Stimulated activated effector memory CD8-positive, alpha-beta T cell treated with anti-CD3 and anti-CD28 coated beads, Interleukin-12 subunit alpha, Interleukin-12 subunit beta, amount 100 ng/mL, for 72 hours (primary cell): ENCODE measurements around the gene SMAD3.
A peak's percentile ranks its signal among the peaks of the same experiment; 100 is the strongest.

Experiments used
- ATAC-seq: fragments of 150-1000 bp; cut with Tn5 transposase; 2 replicates; pipeline ENCODE4 v1.10.0; 2021
- DNase-seq, 2 donors: peaks; one replicate each; pipeline ENCODE4 v3.0.0; 2021 to 2022; ENCODE audit warnings: low spot score in 2 of 2
- H3K27ac Mint-ChIP-seq: one replicate; pipeline ENCODE4 v1.8.0; 2022; ENCODE audit warnings: mild to moderate bottlenecking, mixed read lengths
- H3K36me3 Mint-ChIP-seq: one replicate; pipeline ENCODE4 v1.8.0; 2022; ENCODE audit warnings: mild to moderate bottlenecking, mixed read lengths
- H3K4me1 Mint-ChIP-seq: one replicate; pipeline ENCODE4 v1.8.0; 2022; ENCODE audit warnings: mixed read lengths
- H3K4me3 Mint-ChIP-seq: one replicate; pipeline ENCODE4 v1.8.0; 2022; ENCODE audit warnings: mild to moderate bottlenecking, mixed read lengths
- H3K9me3 Mint-ChIP-seq: one replicate; pipeline ENCODE4 v1.8.0; 2022; ENCODE audit warnings: mixed read lengths

The SMAD3 gene

DNA sequence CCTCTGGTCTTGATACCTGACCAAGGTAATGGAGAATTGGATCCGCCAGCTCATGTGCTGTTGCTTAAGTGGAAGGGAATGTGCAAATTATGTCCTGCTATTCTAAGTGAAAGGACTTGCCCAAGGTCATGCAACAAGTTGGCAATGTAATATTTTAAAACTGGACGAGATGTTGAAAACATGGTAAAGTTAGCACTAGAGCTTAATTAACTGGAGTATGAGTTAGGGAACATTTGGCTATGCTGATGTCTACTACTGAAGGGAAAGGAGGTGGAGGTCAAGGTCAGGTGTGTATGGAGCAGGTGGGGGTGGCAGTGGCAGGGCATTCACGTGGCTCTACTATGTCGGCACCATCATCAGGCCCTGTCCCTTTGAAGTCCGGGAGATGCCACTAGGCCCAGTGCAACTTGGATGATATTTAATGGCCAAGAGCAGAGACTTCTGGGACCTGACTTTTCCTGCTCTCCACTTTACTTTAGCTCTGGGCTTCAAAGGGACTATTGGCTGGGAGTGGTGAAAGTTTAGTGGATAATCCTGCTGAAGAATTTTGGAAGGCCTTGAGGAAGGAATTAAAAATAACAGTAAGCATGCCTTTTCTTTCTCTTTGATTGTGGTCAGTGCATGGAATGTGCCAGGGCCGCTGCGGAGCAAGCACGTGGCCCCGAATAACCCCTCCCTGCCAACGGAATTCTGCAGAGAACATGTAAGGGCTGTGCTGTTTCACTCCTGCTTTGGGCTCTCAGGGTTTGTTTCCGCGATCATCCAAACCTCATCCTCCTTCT lies 14.9 kb downstream of the SMAD3 start:
- no peaks in the 10 kb centered on the region for H3K9me3 Mint-ChIP-seq
- no peak for ATAC-seq
- H3K27ac Mint-ChIP-seq, result no peak overlapping the region
- H3K4me3 Mint-ChIP-seq, result peak overlapping the region; percentile 74
- peaks cover 88% of the 10 kb centered on the region for H3K4me1 Mint-ChIP-seq
- H3K36me3 Mint-ChIP-seq, result peaks cover 32% of the 10 kb centered on the region
- DNase-seq, result no peak

DNA sequence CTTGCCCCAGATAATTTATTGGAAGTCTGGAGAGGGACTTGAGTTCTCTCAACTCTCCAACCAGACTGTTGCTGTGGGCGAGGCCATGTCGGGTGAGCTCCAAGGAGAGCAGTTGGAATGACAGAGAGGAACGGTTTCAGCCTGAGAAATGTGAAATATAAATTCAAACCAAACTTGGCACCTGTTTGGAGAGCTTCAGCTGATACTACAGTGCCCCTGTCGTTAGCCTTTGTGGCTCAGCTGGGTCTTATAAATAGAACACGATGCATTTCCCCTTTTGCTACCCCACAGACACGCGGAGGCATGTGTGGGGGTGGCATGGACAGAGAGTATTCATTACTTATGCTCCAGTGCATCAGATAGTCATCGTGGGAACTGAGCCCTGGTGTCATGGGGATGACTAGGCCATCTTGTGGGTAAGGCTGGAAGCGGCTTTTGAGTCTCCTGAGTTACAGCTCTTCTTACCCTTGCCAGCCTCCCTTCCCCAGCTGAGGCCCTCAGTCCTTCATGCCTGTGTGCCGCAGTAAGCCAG lies 15.6 kb downstream of the SMAD3 start:
- DNase-seq (peak in 1 of 2 donors; percentile 76), ATAC-seq (peak; percentile 81)
- Mint-ChIP-seq H3K4me3 (peak overlapping the region; percentile 74), H3K27ac (no peak overlapping the region), H3K9me3 (no peaks in the 10 kb centered on the region), H3K4me1 (peaks cover 90% of the 10 kb centered on the region), H3K36me3 (peaks cover 38% of the 10 kb centered on the region)

DNA sequence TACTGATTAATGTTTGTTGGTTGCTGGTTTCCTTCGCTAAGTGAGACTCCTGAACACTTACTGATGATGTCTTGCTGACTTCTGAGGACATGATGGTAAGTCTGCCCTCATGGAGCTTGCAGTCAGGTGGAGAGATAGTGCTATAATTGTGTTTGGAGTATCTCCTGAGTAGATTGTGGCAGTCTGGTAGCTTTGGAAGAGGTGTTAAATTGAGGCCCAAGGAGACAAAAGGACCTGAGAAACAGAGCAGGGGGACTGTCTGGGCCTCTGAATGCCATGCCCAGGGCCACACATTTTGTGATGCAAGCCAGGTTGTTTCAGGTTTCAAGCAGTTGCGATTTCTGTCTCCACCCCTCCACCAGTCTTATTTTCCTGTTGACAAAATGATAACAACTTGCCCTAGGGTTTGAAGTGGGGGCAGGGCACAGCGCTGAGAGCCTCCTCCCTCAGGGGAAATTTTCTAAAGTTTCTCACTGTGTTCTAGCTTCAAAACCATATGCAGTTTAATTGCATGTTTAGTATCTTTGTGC lies 16.7 kb downstream of the SMAD3 start:
- Mint-ChIP-seq H3K4me1 (peaks cover 90% of the 10 kb centered on the region), H3K9me3 (no peaks in the 10 kb centered on the region), H3K27ac (peak overlapping the region; percentile 85), H3K36me3 (peaks cover 46% of the 10 kb centered on the region), H3K4me3 (peak overlapping the region; percentile 74)
- DNase-seq (peak in 1 of 2 donors; percentile 74), ATAC-seq (peak; percentile 9)

DNA sequence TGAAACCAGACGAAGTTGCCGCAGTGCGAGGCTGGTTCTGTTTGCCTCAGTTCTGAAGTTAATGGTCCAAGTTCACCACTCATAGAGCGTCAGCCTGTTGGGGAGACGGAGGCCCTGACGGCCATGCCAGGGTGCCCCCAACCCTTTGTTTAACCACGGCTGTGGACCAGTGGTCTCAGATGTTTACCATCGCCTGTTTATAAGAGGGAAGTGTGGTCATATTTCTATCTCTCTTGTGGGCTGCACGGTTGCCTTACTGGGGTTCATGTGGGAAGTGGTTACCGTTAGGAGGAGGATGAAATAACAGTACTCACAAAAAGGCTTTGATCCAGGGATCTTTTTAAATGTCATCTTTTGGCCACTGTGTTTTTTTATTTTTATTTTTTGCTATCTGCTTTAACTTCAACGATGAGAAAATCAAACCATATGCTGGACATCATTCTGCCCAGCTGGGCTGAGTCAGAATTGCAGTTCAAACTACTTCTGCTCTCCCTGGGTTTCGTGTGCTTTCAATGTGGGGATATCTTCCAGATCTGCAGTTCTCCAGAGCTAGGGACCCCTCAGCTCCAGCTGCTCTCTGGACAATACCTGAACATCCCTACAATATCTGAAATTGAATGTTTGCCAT lies 17.8 kb downstream of the SMAD3 start:
- Mint-ChIP-seq H3K4me1 (peaks cover 90% of the 10 kb centered on the region), H3K36me3 (peaks cover 50% of the 10 kb centered on the region), H3K27ac (peak overlapping the region; percentile 85), H3K4me3 (peak overlapping the region; percentile 74), H3K9me3 (no peaks in the 10 kb centered on the region)
- DNase-seq (no peak), ATAC-seq (no peak)

DNA sequence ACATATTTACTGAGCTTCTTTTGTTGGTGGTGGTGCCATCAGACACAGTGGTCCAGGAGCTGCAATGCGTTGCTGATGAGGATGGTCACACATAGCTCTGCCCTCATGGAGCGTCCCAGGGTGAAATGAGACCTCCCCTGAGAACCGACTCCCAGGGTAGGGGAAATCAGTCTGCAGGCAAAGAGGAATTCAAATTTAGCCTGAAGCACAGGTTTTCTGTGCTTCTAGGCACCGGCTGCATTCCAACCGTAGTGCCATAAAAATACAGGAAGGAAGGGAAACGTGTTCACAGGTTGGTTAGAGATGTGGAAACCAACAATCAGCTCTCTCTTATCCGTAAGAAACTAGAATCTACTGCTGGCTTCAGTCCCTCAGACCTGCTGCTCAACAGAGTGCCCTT lies 19.2 kb downstream of the SMAD3 start:
- no peaks in the 10 kb centered on the region for H3K9me3 Mint-ChIP-seq
- no peak for ATAC-seq
- H3K27ac Mint-ChIP-seq, result peak overlapping the region; percentile 95
- peaks cover 50% of the 10 kb centered on the region for H3K36me3 Mint-ChIP-seq
- H3K4me3 Mint-ChIP-seq, result peak overlapping the region; percentile 74
- DNase-seq, result no peak
- H3K4me1 Mint-ChIP-seq, result peaks cover 100% of the 10 kb centered on the region

DNA sequence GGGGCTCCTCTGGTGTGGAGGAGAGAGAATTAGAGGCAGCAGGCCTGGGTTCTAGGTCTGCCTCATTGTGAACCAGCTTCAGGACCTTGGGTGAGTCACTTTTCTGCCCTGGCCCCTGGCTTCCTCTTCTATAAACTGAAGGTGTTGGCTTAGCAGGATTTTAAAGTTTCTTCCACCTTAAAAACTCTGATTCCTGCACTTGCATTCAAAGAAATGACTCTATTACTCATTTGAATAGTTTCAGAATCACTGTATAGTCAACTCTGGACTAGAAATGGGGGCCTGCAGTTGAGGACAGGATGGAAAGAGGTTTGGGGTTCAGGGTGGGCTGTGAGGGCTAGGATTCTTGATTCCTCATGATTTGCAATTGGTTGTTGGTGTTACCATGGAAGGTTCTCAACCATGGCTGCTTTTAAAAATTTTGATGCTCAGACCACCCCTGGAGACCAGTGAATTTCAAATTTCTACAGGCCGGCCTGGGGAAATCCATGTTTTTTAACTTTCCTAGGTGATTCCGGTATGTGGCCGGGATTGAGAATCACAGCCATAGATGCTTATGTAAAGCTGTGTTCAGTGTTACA lies 19.9 kb downstream of the SMAD3 start:
- Mint-ChIP-seq H3K4me3 (peak overlapping the region; percentile 74), H3K4me1 (peaks cover 100% of the 10 kb centered on the region), H3K27ac (peak overlapping the region; percentile 95), H3K36me3 (peaks cover 50% of the 10 kb centered on the region), H3K9me3 (no peaks in the 10 kb centered on the region)
- ATAC-seq (peak; percentile 75), DNase-seq (peak in 1 of 2 donors; percentile 74)

DNA sequence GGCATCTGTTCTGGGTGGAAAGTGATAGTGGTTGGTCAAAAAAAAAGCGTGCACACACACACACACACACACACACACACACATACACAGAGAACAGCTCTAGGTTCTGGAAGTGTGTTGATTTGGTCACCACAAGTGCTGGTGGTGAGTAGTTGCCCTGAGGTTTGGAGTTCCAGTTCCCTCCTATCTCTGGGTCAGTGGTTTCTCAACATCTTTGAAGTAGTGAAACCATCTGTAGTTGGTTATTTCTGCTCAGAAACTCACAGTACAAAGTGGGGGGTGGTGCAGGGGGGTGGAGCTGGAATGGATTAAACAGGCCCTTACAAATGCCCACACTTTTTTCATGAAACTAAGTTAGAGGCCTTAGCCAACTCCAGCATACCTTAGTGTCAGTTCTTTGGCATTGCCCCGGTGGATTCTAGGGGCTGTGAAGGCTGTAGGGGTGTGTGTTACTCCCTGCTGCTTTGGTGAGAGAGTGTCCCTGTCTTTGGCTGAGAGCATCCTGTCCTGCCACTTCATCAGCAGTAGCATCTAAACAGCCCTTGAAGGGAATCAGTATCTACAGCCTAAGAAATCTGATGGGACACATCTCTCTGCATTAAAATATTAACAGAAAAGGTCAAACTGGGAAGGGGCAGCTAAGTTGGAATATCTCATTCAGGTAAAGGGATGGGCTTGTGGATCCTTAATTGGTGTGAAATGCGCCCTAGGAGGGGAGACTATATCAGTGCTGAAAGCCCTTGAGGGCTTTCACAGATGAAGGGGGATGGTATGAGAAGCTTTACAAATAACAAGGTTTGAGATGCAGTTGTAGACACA lies 20.6 kb downstream of the SMAD3 start:
- DNase-seq (no peak), ATAC-seq (peak; percentile 77)
- H3K27ac Mint-ChIP-seq, result peak overlapping the region; percentile 95
- H3K4me3 Mint-ChIP-seq, result peak overlapping the region; percentile 74
- no peaks in the 10 kb centered on the region for H3K9me3 Mint-ChIP-seq
- peaks cover 100% of the 10 kb centered on the region for H3K4me1 Mint-ChIP-seq
- H3K36me3 Mint-ChIP-seq, result peaks cover 51% of the 10 kb centered on the region

DNA sequence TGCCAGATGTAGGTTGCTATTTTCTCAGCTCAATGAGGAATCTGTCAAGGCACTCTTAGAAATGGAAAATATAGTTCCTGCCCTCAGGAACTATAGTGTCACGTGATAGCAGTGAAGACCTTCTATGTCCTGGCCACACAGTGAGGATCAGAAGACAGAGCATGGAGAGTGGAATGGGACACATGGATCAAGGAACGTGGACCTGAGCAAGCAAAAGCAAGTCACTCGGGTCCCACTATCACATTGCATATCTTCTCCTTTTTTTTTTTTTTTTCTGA lies 21.2 kb downstream of the SMAD3 start:
- Mint-ChIP-seq H3K4me1 (peaks cover 100% of the 10 kb centered on the region), H3K9me3 (no peaks in the 10 kb centered on the region), H3K4me3 (peak overlapping the region; percentile 74), H3K27ac (peak overlapping the region; percentile 95), H3K36me3 (peaks cover 51% of the 10 kb centered on the region)
- ATAC-seq (no peak), DNase-seq (no peak)

DNA sequence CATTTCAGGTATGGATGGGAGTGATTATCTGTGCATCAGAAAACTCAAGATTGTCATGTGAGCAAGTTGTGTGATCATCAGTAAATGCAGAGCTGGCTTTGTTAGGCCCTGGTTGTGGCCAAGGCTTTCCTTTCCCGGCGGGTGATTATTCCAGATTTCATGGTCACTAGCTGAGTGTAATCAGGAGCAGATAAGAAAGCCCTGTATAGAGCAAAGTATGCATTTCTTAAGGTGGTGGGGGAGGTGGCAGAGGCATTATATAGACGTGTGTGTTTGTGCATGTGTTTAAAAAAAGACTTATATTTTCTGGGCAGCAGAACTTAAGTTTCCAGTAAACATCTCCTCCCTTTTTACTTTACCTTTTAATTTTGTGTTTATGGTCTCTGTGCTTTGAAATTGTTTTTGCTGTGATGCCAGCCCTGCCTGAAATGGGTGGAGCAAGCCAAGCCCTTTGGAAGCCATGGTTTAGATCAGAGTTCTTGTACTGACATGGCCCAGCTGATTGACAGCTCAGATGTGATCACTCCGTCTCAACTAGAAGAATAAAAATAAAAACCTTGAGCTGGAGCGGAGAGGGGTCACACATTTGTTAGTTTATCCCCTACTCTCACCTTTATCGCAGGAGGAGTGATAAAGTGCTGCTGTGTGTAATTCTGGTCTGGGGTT lies 22.2 kb downstream of the SMAD3 start:
- H3K9me3 Mint-ChIP-seq, result no peaks in the 10 kb centered on the region
- peak overlapping the region; percentile 74 for H3K4me3 Mint-ChIP-seq
- no peak overlapping the region for H3K27ac Mint-ChIP-seq
- H3K36me3 Mint-ChIP-seq, result peaks cover 53% of the 10 kb centered on the region
- DNase-seq, result no peak
- peaks cover 100% of the 10 kb centered on the region for H3K4me1 Mint-ChIP-seq
- no peak for ATAC-seq

DNA sequence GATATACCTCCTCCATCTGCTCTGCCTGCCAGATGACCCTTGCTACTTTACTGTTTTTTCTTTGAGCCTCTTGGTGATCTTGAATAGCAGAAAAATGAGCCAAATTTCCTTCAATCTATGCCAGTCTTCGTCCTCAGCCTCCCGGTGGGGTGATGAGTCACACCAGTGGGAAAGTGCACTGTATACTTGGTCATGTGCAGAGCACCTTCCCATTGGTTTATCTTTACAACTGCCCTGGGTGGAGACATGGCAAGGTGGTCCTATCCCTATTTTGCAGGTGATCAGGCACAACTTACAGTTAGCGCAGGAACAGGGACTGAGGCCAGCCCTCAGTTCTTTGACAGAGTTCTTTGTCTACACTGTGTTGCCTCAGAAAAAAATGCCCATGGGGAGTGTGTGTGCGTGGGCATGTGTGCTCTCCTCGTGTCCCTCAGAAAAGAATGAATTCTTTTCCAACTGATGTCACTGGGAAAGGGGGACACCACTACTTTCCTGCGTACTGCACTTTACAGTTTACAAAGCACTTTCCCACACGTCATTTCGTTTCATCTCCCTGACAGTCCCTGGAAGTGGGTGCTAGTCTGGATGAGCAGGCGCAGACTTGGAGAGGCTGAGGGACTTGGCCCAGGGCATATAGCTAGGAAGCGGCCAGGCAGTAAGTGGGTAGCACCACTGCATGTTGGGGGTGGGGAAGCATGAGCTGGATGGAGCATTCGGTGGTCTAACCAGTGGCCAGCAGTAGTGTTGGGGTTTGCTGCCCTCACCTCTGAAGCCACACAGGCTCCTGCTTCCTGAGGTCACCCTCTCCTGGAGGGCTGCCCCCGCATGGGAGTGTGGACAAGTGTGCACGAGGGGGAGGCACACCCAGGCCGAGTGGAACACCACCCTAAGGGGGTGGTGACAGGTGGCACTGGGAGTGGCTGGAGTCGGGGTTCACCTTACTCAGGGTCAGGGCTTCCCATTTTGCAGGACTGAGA lies 24.1 kb downstream of the SMAD3 start:
- H3K27ac Mint-ChIP-seq, result peak overlapping the region; percentile 39
- peak overlapping the region; percentile 71 for H3K4me3 Mint-ChIP-seq
- DNase-seq, result no peak
- peaks cover 50% of the 10 kb centered on the region for H3K36me3 Mint-ChIP-seq
- H3K4me1 Mint-ChIP-seq, result peaks cover 100% of the 10 kb centered on the region
- no peaks in the 10 kb centered on the region for H3K9me3 Mint-ChIP-seq
- no peak for ATAC-seq

DNA sequence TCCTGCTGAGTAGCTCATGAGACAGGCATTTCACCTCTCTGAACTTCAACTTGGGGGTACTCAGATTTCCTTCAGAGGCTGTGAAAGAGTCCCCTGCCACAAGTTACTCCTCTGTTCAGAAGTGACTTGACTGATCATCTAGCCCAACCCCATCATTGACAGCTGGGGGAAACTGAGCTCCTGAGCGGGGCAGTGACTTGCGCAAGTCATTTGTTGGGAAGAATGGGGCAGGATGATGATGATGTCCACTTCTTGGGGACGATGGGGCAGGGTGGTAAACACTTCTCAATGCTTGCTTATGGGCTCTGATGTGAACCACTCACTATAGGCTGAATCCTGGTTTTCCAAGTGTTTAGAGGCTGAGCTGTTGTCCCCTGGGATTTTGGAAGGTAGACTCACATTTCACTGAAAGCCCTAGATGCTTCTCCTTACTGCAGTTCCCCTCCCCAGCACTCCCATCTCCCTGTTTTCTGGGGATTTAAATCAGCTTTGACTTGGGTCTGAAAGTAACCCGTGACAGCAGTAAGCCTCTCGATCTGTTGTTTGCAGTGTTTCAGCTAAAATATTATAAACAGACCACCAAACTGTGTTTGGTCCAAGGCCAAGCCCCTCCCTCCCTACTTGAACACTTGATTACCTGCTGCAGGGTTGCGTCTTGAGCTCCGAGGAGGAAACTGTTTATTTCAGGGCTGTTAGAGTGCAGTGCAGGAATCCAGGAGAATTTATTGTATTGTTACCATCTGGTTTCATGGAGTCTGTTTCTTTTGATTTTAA lies 25.1 kb downstream of the SMAD3 start:
- ATAC-seq, result no peak
- no peaks in the 10 kb centered on the region for H3K9me3 Mint-ChIP-seq

DNA sequence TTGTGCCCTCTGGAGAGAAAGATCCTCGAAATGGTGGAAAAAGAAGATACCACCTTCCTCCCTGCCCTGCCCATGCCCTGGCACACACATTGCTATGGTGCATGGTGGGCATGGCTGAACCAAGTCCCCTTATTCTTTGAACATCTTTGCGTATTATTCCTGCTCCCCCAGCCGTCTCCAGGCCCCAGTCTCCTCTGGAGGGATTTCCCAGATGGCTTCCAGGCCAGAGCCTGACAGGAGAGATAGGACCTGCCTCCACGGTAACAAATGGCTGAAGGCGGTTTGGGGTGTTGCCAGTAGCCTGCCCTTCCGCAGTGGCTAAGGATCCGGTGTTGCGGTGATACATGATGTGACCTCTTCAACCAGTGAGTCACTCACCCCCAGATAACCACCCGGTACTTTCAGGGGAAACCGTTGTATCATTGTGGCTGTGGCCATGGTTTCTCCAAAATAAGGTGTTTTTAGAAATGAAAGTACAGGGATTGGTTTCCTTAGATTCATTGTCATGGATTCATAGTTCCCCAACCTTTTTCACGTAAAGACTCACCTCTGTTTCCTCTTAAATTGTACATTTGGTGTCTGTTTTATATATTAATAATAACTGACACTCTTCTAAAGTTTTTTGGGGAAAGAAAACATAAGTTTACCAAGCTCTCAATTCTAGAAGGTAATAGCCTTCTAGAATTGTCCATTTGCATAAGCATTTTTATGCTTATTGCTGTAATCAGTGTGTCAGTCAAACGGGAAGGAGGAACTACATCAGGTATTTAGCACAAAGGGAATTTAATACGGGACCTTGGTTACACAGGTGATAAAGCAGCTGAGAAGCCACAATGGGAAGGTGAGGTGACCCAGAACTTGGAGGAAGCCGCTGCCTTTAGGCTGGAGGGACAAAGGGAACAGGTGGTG lies 25.9 kb downstream of the SMAD3 start:
- Mint-ChIP-seq H3K4me3 (peak overlapping the region; percentile 71), H3K9me3 (no peaks in the 10 kb centered on the region), H3K4me1 (peaks cover 98% of the 10 kb centered on the region), H3K27ac (peak overlapping the region; percentile 93), H3K36me3 (peaks cover 37% of the 10 kb centered on the region)
- peak; percentile 64 to 90 for DNase-seq
- peak; percentile 96 for ATAC-seq

More for the DNA sequence above, 25.1 kb downstream of the SMAD3 start:
- DNase-seq, result no peak
- peak overlapping the region; percentile 71 for H3K4me3 Mint-ChIP-seq
- peak overlapping the region; percentile 93 for H3K27ac Mint-ChIP-seq
- H3K36me3 Mint-ChIP-seq, result peaks cover 41% of the 10 kb centered on the region
- H3K4me1 Mint-ChIP-seq, result peaks cover 99% of the 10 kb centered on the region
